Stimulated activated CD4-positive, alpha-beta T cell treated with anti-CD3 and anti-CD28 coated beads, Interleukin-12 subunit alpha, Interleukin-12 subunit beta, amount 100 ng/mL, for 48 hours (primary cell): Measurements from ENCODE around the gene SLIT3.
"Not testable (repeated sequence)": the region's sequence is repeated elsewhere in the genome, so short reads cannot be mapped to it uniquely, and the experiment has no call there.

Experiments
- DNase-seq, 3 donors: peaks; one replicate each; pipeline ENCODE4 v3.0.0-alpha.2; 2020; ENCODE audit warnings: low read depth in 2 of 3, low spot score in 1 of 3

Gene SLIT3

GRCh38 chr5:168752416-168753190, 548.3 kb downstream of the SLIT3 start:
- DNase-seq: no peak

DNA sequence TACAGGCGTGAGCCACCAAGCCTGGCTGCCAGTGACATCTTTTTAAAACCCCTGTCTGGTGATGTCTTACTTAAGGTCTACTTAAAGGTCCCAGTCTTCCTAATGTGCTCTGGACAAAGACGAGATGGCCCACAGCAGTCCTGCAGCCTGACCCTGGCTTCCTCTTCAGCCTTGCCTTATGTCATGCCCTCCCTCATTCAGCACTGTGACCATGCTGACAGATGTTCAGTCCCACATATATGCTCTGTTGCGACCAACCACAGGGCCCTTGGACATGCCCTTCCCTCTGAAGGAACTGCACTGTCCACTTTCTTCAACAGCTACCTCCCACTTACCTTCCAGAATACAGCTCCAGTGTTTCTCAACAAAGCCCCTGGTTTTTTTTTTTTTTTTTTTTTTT, 548.9 kb downstream of the SLIT3 start:
- no peak for DNase-seq

DNA sequence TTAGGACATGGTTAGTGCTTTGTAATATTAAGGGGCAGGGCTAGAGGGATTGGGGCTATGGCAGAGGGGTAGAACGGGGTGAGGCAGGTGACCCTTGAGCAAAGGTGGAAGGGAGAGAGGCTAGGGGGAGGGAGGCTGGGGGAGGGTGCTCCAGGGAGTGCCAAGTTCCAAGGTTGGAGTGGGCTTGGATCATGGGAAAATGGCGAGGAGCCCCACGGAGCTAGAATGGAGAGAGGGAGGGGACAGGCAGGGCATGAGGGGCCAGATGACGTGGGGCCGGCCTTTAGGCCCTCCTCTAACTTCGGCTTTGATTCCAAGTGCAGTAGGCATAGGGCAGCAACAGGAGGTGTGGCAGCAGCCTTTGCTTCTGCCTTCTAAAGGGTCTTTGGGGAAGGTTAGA, 550.0 kb downstream of the SLIT3 start:
- DNase-seq: no peak

GRCh38 chr5:168749391-168750100, 551.4 kb downstream of the SLIT3 start:
- no peak for DNase-seq

DNA sequence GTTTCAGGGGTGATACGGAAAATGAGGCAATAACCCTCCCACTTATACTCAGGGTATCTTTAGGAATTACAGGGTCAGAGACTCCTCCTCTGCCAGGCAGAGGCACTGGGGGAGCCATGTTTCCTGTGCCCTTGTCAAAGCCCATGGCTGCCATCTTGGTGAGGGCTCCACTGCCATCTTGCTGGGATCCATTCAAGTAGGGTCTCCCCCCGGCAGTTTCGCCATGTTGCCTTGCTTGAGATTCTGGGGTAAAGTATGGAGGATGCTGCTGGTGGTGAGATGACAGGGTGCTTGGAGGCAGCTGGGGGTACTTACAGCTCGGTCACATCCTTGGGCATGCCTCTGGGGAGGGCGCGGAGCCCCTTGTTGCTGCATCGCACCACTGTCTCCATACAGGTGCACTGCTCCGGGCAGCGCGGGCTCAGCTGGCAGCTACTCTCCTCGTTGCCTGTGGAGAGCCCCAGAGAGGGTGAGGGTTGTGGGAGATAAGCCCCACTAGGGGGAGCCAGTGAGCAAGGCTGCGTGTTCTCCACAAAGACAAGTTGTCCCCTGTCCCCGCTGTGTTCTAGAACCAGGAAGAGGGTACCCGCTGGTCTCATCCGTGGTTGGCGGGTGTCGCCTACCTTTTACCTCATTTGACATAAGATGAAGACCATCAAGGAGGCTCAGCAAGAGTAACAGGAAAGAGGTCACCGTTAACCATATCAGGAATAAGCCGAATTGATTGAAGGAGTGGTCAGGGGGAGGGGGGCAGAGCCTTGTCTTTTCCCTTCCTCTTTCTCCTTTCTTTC, 552.8 kb downstream of the SLIT3 start:
- peak; percentile 40 to 60 (median 55) for DNase-seq

- DNase-seq: no peak
Observed at GRCh38 chr5:168746893-168747640, 553.9 kb downstream of the SLIT3 start.

DNA sequence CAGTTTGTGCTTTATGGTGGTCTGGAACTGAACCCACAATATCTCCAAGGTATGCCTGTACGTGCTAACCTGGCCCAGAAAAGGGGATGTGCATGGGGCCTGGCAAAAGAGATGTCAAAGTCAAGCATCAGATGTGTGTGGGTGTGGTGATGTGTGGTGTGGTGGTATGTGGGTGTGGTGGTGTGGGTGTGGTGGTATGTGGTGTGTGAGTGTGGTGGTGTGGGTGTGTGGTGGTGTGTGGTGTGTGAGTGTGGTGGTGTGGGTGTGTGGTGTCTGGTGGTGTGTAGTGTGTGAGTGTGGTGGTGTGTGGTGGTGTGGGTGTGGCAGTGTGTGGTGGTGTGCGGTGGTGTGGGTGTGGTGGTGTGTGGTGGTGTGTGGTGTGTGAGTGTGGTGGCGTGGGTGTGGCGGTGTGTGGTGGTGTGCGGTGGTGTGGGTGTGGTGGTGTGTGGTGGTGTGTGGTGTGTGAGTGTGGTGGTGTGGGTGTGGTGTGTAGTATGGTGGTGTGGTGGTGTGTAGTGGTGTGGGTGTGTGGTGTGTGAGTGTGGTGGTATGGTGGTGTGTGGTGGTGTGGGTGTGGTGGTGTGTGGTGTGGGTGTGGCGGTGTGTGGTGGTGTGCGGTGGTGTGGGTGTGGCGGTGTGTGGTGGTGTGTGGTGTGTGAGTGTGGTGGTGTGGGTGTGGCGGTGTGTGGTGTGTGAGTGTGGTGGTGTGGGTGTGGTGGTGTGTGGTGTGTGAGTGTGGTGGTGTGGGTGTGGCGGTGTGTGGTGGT, 554.6 kb downstream of the SLIT3 start:
- not testable (repeated sequence) for DNase-seq

DNA sequence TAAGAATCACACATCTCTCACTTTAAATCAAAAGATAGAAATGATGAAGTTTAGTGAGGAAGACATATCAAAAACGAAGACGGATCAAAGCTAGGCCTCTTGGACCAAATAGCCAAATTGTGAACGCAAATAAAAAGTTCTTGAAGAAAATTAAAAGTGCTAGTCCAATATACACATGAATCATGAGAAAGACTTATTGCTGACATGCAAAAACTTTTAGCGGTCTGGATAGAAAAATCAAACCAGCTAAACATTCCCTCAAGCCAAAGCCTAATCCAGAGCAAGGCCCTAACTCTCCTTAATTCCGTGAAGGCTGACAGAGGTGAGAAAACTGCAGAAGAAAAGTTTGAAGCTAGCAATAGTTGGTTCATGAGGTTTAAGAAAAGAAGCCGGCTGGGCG, 557.3 kb downstream of the SLIT3 start:
- DNase-seq: no peak

- DNase-seq: not testable (repeated sequence)
Observed at GRCh38 chr5:168742311-168742710, 558.6 kb downstream of the SLIT3 start.

DNA sequence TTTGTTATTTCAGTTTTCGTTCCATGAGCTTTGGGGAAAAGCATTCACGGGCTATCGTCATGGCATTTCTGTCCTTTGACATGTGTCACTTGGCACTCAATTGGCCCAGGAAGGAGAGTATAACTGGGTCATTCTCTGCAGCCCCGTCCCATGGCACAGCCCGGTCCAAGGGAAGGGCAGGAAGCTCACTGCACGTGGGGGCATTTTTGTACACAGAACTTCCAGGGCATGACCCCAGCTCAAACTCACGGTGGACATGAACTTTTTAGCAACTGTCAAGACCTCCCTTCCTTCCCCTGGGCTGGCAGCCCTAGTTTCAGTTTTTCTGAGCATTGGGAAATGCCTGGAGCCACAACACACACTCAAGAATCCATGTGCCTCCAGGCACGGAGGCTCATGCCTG, 560.1 kb downstream of the SLIT3 start:
- no peak for DNase-seq

DNA sequence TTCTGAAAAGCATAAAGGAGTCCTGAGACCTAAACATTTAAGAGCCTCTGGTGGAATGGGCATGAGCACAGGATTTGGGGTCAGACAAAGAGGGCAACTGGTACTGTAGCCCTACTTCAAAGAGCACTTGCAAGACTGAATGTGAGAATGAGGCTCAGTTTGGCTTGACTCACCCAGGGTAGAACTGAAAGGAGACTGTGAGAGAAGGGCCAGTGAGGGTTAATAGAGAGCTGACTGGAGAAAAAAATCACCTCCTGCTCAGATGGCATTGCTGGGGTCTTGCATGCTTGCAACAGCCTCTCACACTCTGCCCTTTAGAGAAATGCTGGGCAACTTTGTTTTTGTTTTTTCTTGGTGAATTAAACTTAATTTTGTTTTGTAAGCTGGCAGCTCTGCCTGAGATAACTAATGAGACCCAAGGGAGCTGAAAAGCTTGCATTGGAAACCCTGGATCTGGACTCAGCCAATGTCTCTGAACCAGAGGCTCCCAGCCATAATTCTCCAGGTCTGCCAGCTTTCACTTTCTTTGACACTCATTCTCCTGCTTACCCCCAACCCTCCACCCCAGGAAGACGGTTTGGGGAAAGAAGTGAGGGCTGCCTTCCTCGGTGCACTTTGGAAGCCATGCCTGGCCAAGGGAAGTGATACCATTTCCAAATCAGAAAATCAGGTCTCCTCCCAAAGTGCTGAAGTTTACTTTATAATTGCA, 560.7 kb downstream of the SLIT3 start:
- DNase-seq: no peak

- no peak for DNase-seq
Observed at GRCh38 chr5:168737066-168737465, 563.9 kb downstream of the SLIT3 start.

GRCh38 chr5:168736281-168736831, 564.6 kb downstream of the SLIT3 start:
- DNase-seq: no peak

- no peak for DNase-seq
Observed at GRCh38 chr5:168734620-168735300, 566.2 kb downstream of the SLIT3 start.

DNA sequence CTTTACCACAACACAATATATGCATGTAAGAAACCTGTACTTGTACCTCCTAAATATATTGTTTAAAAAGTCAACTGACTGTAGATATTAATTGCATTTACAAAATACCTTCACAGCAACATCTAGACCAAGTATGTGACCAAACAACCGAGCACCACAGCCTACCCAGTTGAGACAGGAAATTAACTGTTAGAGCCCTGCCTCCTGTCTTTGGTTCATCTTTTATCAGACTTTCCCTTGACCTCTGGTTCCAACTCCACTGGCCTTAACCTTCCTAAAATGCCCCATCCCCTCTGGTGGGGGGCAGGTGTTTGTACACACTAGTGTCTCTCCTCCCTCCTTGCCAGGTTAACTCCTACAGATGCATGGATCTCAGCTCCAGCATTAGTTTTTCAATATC, 566.8 kb downstream of the SLIT3 start:
- no peak for DNase-seq

GRCh38 chr5:168728546-168729211, 572.3 kb downstream of the SLIT3 start:
- no peak for DNase-seq

DNA sequence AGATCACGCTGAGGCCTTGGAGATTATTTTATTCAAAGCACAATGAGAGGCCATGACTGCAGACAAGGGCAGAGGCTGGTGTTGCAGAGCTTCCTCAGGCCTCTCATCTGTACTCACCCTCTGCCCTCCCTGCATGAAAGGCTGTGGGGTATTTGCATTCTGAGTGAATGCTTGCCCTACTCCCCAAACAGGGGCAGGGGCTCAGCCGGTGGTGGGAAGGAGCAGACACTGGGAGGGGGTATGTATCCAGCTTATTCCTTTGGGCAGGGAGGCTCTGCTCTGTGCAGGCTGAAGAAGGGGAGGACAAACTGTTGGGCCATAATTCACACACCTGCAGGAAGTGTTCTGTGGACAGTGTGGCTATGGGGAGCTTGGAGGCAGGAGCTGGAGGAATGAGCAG, 573.4 kb downstream of the SLIT3 start:
- DNase-seq: no peak

DNA sequence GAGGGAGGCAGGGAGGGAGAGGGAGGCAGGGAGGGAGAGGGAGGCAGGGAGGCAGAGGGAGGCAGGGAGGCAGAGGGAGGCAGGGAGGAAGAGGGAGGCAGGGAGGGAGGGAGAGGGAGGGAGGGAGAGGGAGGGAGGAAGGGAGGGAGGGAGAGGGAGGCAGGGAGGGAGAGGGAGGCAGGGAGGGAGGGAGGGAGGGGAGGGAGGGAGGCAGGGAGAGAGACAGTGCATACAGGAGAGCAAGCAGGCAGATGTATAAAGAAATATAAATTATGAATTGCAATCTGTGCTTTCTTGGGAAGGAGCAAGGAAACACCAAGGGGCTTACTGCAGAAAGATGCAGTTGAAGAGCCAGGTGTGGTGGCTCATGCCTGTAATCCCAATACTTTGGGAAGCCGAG, 574.6 kb downstream of the SLIT3 start:
- DNase-seq: no peak
